Measurements from ENCODE around the gene SALL2.

Gene SALL2

GRCh38 chr14:21476925-21477681, 49.0 kb downstream of the SALL2 start, which contains the start of the genes RAB2B and TOX4:
TSS of gene RAB2B (minus strand) at chr14:21476959. CDS start at chr14:21476872, 87 bp downstream.
TSS of gene TOX4 (plus strand) at chr14:21477195. CDS start at chr14:21477279, 84 bp downstream.
- DNase-seq (ENCODE audit: low spot score) = peak; percentile 98

GRCh38 chr14:21476523-21476924, 49.6 kb downstream of the SALL2 start:
- Histone ChIP-seq H3K9me3 (ENCODE audit: severe bottlenecking) (no peaks in the 10 kb centered on the region), H3K27me3 (ENCODE audit: insufficient read depth, poor library complexity, severe bottlenecking) (no peaks in the 10 kb centered on the region), H3K27ac (ENCODE audit: poor library complexity, severe bottlenecking) (peak overlapping the region; percentile 60), H3K4me3 (ENCODE audit: severe bottlenecking) (peak overlapping the region; percentile 84), H3K4me1 (ENCODE audit: insufficient read depth, poor library complexity, severe bottlenecking) (peaks cover 5% of the 10 kb centered on the region), H3K36me3 (ENCODE audit: low read depth) (peaks cover 60% of the 10 kb centered on the region)
- DNase-seq (ENCODE audit: low spot score) = peak; percentile 92
- ATAC-seq (ENCODE audit: low read depth) = peak; percentile 78
- TF ChIP-seq CTCF (IDR thresholded peaks at IDR 0.05; ENCODE audit: poor library complexity, severe bottlenecking) = no peak

More at GRCh38 chr14:21476925-21477681, 49.0 kb downstream of the SALL2 start, which contains the start of the genes RAB2B and TOX4:
- Histone ChIP-seq H3K4me1 (ENCODE audit: insufficient read depth, poor library complexity, severe bottlenecking) (peaks cover 5% of the 10 kb centered on the region), H3K27me3 (ENCODE audit: insufficient read depth, poor library complexity, severe bottlenecking) (no peaks in the 10 kb centered on the region), H3K4me3 (ENCODE audit: severe bottlenecking) (peak within 1 kb of the TSS; percentile 84), H3K9me3 (ENCODE audit: severe bottlenecking) (no peaks in the 10 kb centered on the region), H3K27ac (ENCODE audit: poor library complexity, severe bottlenecking) (peak within 1 kb of the TSS; percentile 60), H3K36me3 (ENCODE audit: low read depth) (peaks cover 63% of the 10 kb centered on the region)
- peak; percentile 99 for TF ChIP-seq CTCF (IDR thresholded peaks at IDR 0.05; ENCODE audit: poor library complexity, severe bottlenecking)
- peak; percentile 95 for ATAC-seq (ENCODE audit: low read depth)

- peaks cover 5% of the 10 kb centered on the region for H3K4me1 ChIP-seq (ENCODE audit: insufficient read depth, poor library complexity, severe bottlenecking)
- no peaks in the 10 kb centered on the region for H3K27me3 ChIP-seq (ENCODE audit: insufficient read depth, poor library complexity, severe bottlenecking)
- peak; percentile 47 for ATAC-seq (ENCODE audit: low read depth)
- no peak for DNase-seq (ENCODE audit: low spot score)
- peaks cover 54% of the 10 kb centered on the region for H3K36me3 ChIP-seq (ENCODE audit: low read depth)
- peak overlapping the region; percentile 60 for H3K27ac ChIP-seq (ENCODE audit: poor library complexity, severe bottlenecking)
- no peaks in the 10 kb centered on the region for H3K9me3 ChIP-seq (ENCODE audit: severe bottlenecking)
- no peak for TF ChIP-seq CTCF (IDR thresholded peaks at IDR 0.05; ENCODE audit: poor library complexity, severe bottlenecking)
- H3K4me3 ChIP-seq (ENCODE audit: severe bottlenecking) = peak overlapping the region; percentile 84
Observed at GRCh38 chr14:21475767-21476522, 50.2 kb downstream of the SALL2 start.

Data from RWPE2 (cell line).